ENCODE data around the gene KRT40. TPM values are rescaled to one million over a fixed set of nuclear protein-coding genes. Genes with fewer than 3 reads are reported as not detected.
"Not testable (repeated sequence)": the region's sequence is repeated elsewhere in the genome, so short reads cannot be mapped to it uniquely, and the experiment has no call there.

Gene KRT40
- total RNA-seq, 2 donors from 2014 or later, result 1.6 TPM; not detected in 1

- Histone ChIP-seq H3K36me3 (replicated peaks in 1 of 2; ENCODE audit: insufficient read depth in 1 of 2, low read depth in 2 of 2) (no peaks in the 10 kb centered on the region), H3K27me3 (no peaks in the 10 kb centered on the region), H3K9me3 (no peaks in the 10 kb centered on the region), H3K4me1 (no peaks in the 10 kb centered on the region), H3K27ac (no peak overlapping the region), H3K4me3 (no peak overlapping the region)
- intact Hi-C loops (cut with DNase I), result no loop called here
- no peak for TF ChIP-seq CTCF (IDR thresholded peaks at IDR 0.05)
- TF ChIP-seq POLR2A (IDR thresholded peaks at IDR 0.05), result no peak
- DNase-seq (no peak), ATAC-seq (no peak)
- 42 to 43% methylated on average over 5 of the region's 5 CpGs for WGBS, 2 donors
These were observed 18.7 kb upstream of the KRT40 start for GRCh38 chr17:41002814-41003213.

GRCh38 chr17:41001795-41002194 is 17.7 kb upstream of the KRT40 start:
- no peak overlapping the region for H3K4me3 ChIP-seq
- H3K27ac ChIP-seq, result no peak overlapping the region
- ATAC-seq, result no peak
- H3K27me3 ChIP-seq, result no peaks in the 10 kb centered on the region
- intact Hi-C loops (cut with DNase I), result no loop called here
- TF ChIP-seq CTCF (IDR thresholded peaks at IDR 0.05) (no peak), POLR2A (IDR thresholded peaks at IDR 0.05) (no peak)
- no peaks in the 10 kb centered on the region for H3K4me1 ChIP-seq
- no peak for DNase-seq
- H3K9me3 ChIP-seq, result no peaks in the 10 kb centered on the region
- no peaks in the 10 kb centered on the region for H3K36me3 ChIP-seq (replicated peaks in 1 of 2; ENCODE audit: insufficient read depth in 1 of 2, low read depth in 2 of 2)
- WGBS, 2 donors, result 64% methylated on average over 4 of the region's 4 CpGs

GRCh38 chr17:40999563-40999962 is 15.4 kb upstream of the KRT40 start, which contains the start of gene KRTAP3-2:
KRTAP3-2 (minus strand) TSS chr17:40999906; CDS start chr17:40999853, 53 bp downstream.
- DNase-seq; H3K9me3 ChIP-seq; H3K27ac ChIP-seq; H3K27me3 ChIP-seq; intact Hi-C loops (cut with DNase I); ATAC-seq; H3K36me3 ChIP-seq (replicated peaks in 1 of 2; ENCODE audit: insufficient read depth in 1 of 2, low read depth in 2 of 2); H3K4me1 ChIP-seq; H3K4me3 ChIP-seq: not testable (repeated sequence)
- 74 to 79% methylated on average over 6 of the region's 6 CpGs for WGBS, 2 donors

GRCh38 chr17:40997361-40997760 is 13.2 kb upstream of the KRT40 start:
- ATAC-seq (no peak), DNase-seq (no peak)
- intact Hi-C loops (cut with DNase I), result no loop called here
- TF ChIP-seq POLR2A (IDR thresholded peaks at IDR 0.05) (no peak), CTCF (IDR thresholded peaks at IDR 0.05) (no peak)
- H3K4me3 ChIP-seq, result no peak overlapping the region
- no peaks in the 10 kb centered on the region for H3K9me3 ChIP-seq
- H3K27me3 ChIP-seq, result no peaks in the 10 kb centered on the region
- 71 to 73% methylated on average over 2 of the region's 2 CpGs for WGBS, 2 donors
- no peak overlapping the region for H3K27ac ChIP-seq
- H3K4me1 ChIP-seq, result peaks cover 2% of the 10 kb centered on the region
- no peaks in the 10 kb centered on the region for H3K36me3 ChIP-seq (replicated peaks in 1 of 2; ENCODE audit: insufficient read depth in 1 of 2, low read depth in 2 of 2)

GRCh38 chr17:40996829-40997228 is 12.7 kb upstream of the KRT40 start:
- DNase-seq, result no peak
- intact Hi-C loops (cut with DNase I), result no loop called here
- Histone ChIP-seq H3K36me3 (replicated peaks in 1 of 2; ENCODE audit: insufficient read depth in 1 of 2, low read depth in 2 of 2) (no peaks in the 10 kb centered on the region), H3K9me3 (no peaks in the 10 kb centered on the region), H3K4me1 (peaks cover 4% of the 10 kb centered on the region), H3K4me3 (no peak overlapping the region), H3K27ac (no peak overlapping the region), H3K27me3 (no peaks in the 10 kb centered on the region)
- no peak for ATAC-seq
- WGBS, 2 donors, result 71 to 73% methylated on average over 4 of the region's 4 CpGs
- TF ChIP-seq CTCF (IDR thresholded peaks at IDR 0.05) (no peak), POLR2A (IDR thresholded peaks at IDR 0.05) (no peak)
